ENCODE results near the gene REEP1. TPM values are rescaled to one million over a fixed set of nuclear protein-coding genes. Genes with fewer than 3 reads are reported as not detected.

The REEP1 gene
- total RNA-seq, 2 donors from 2014 or later: 20.9 to 22.7 TPM

DNA sequence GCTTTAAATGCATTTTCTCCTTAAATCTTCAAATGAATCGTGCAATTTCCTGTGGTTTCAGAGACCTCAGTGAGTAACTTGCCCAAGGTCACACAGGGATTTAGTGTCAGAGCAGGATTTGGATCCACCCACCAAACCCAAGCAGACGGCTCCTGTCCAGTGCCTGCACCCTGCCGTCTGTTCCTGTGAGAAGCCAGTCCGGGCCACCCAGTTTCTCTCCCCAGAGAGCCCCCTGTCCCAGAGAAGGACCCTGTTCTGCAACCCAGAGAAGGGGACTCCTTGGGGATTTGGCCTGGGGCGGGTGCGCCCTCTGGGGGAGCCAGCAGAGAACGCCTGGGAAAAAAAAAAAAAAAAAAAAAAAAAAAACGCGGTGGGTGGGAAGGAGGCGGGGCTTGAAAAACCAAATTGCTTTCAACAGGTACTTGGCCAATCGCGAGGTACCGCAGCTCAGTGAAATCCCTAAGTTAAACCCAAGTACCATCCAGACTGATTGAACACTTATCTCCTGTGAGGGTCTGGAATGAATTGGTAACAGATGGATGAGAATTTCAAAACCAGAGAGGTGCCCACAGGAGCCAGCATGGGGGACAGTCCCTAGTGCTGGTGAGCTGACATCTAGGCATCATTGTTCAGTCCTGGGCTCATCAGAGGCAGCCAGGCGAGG is 30.9 kb upstream of the REEP1 start:
- TF ChIP-seq, protein P1, sequence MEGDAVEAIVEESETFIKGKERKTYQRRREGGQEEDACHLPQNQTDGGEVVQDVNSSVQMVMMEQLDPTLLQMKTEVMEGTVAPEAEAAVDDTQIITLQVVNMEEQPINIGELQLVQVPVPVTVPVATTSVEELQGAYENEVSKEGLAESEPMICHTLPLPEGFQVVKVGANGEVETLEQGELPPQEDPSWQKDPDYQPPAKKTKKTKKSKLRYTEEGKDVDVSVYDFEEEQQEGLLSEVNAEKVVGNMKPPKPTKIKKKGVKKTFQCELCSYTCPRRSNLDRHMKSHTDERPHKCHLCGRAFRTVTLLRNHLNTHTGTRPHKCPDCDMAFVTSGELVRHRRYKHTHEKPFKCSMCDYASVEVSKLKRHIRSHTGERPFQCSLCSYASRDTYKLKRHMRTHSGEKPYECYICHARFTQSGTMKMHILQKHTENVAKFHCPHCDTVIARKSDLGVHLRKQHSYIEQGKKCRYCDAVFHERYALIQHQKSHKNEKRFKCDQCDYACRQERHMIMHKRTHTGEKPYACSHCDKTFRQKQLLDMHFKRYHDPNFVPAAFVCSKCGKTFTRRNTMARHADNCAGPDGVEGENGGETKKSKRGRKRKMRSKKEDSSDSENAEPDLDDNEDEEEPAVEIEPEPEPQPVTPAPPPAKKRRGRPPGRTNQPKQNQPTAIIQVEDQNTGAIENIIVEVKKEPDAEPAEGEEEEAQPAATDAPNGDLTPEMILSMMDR (IDR thresholded peaks at IDR 0.05): peak; percentile 45
- Histone ChIP-seq H3K27ac (no peak overlapping the region), H3K27me3 (replicated peaks; ENCODE audit: insufficient read depth) (no peaks in the 10 kb centered on the region), H3K9me3 (no peaks in the 10 kb centered on the region), H3K36me3 (no peaks in the 10 kb centered on the region), H3K4me3 (peak overlapping the region; percentile 40), H3K4me1 (ENCODE audit: control insufficient read depth in 1 of 2, low read depth in 2 of 2) (peaks cover 0 to 9% of the 10 kb centered on the region in 2 donors)
- peak; percentile 18 for ATAC-seq (ENCODE audit: insufficient number of reproducible peaks, low FRiP score, low read depth)
- DNase-seq (ENCODE audit: low spot score): no peak

DNA sequence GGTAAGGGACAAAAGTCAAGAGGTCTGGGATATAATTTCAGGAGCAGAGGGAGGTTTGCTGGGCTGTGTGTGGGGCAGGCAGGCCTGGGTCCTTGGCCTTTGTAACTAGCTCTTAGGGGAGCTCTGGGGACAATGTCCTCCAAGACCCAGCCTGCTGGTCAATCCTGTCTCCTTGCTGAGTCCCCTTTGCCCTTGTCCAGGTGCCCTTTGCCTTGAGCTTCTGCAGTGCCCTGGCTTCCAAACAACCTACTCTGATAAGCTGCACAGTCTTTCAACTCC is 30.0 kb upstream of the REEP1 start:
- no peak overlapping the region for H3K27ac ChIP-seq
- H3K27me3 ChIP-seq (replicated peaks; ENCODE audit: insufficient read depth): no peaks in the 10 kb centered on the region
- H3K9me3 ChIP-seq: no peaks in the 10 kb centered on the region
- no peak overlapping the region for H3K4me3 ChIP-seq
- TF ChIP-seq, protein P1 (IDR thresholded peaks at IDR 0.05): no peak
- no peak for ATAC-seq (ENCODE audit: insufficient number of reproducible peaks, low FRiP score, low read depth)
- DNase-seq (ENCODE audit: low spot score): no peak
- H3K4me1 ChIP-seq (ENCODE audit: control insufficient read depth in 1 of 2, low read depth in 2 of 2): peaks cover 0 to 9% of the 10 kb centered on the region in 2 donors
- no peaks in the 10 kb centered on the region for H3K36me3 ChIP-seq

DNA sequence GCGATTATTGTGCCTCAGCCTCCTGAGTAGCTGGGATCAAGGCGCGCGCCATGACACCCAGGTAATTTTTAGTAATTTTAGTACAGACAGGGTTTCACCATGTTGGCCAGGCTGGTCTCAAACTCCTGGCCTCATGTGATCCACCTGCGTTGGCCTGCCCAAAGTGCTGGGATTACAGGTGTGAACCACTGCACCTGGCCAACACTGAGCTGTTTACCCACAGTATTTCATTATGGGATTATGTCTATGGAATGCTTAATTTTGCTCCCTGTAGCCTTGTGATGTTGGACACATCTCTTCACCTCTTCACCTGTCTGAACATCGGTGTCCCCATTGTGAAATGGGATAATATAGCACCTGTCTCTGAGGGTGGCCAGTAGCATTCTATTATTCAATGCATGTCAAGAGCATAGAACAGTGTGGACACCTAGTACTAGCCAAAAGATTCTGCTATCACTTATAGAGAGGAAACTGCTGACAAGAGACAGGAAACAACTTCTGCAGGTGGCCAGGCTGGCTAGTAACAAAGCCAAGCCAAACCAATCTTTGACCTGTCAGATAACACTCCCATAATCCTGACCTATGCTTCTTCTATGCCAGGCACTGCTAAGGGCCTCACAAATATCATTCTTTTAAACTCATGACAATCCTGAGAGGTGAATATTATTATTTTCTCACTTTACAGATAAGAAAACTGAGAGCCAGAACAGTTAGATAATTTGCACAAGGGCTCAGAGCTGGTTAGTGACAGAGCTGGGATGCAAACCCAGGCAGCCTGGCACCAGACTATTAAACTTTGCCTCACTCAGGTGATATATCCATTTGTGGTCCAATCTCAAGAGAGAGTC is 29.4 kb upstream of the REEP1 start:
- Histone ChIP-seq H3K4me3 (no peak overlapping the region), H3K27me3 (replicated peaks; ENCODE audit: insufficient read depth) (no peaks in the 10 kb centered on the region), H3K4me1 (ENCODE audit: control insufficient read depth in 1 of 2, low read depth in 2 of 2) (peaks cover 0 to 9% of the 10 kb centered on the region in 2 donors), H3K36me3 (no peaks in the 10 kb centered on the region), H3K9me3 (no peaks in the 10 kb centered on the region), H3K27ac (no peak overlapping the region)
- TF ChIP-seq, protein P1 (IDR thresholded peaks at IDR 0.05): no peak
- ATAC-seq (ENCODE audit: insufficient number of reproducible peaks, low FRiP score, low read depth) (no peak), DNase-seq (ENCODE audit: low spot score) (no peak)

DNA sequence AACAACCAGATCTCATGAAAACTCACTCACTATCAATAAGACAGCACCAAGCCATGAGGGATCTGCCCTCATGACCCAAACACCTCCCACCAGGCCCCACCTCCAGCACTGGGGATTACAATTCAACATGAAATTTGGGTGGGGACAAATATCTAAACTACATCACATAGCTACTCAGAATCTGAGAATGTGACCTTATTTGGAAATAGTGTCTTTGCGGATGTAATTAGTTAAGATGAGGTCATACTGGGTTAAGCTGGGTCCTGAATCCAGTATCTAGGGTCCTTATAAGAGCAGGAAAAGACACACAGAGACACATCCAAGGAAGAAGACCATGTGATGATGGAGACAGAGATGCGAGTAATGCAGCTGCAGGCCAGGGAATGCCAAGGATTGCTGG is 27.5 kb upstream of the REEP1 start:
- H3K4me1 ChIP-seq (ENCODE audit: control insufficient read depth in 1 of 2, low read depth in 2 of 2): peaks cover 0 to 9% of the 10 kb centered on the region in 2 donors
- H3K27ac ChIP-seq: no peak overlapping the region
- DNase-seq (ENCODE audit: low spot score): no peak
- H3K27me3 ChIP-seq (replicated peaks; ENCODE audit: insufficient read depth): no peaks in the 10 kb centered on the region
- TF ChIP-seq, protein P1 (IDR thresholded peaks at IDR 0.05): no peak
- no peak overlapping the region for H3K4me3 ChIP-seq
- ATAC-seq (ENCODE audit: insufficient number of reproducible peaks, low FRiP score, low read depth): no peak
- no peaks in the 10 kb centered on the region for H3K36me3 ChIP-seq
- H3K9me3 ChIP-seq: no peaks in the 10 kb centered on the region

DNA sequence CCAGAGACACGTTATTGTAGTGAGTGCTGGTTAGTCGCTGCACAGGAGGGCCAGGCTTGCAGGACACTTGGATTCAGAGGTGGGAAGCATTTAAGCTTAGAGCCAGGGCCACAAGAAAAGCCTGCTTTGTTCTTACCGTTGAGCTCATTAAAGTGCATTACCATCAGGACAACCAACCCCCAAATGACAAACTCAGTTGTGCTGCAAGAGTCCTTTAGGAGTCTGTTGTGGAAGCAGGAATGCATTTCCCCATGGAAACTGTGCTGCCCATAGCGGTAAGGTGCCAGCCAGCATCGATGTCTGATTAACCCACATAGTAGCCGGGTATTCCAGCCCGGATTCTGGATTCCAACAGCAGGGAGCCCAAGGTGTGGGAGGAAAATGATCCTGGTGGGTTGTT is 23.4 kb upstream of the REEP1 start:
- no peaks in the 10 kb centered on the region for H3K9me3 ChIP-seq
- no peak overlapping the region for H3K4me3 ChIP-seq
- TF ChIP-seq, protein P1 (IDR thresholded peaks at IDR 0.05): no peak
- no peaks in the 10 kb centered on the region for H3K27me3 ChIP-seq (replicated peaks; ENCODE audit: insufficient read depth)
- no peaks in the 10 kb centered on the region for H3K4me1 ChIP-seq (ENCODE audit: control insufficient read depth in 1 of 2, low read depth in 2 of 2)
- ATAC-seq (ENCODE audit: insufficient number of reproducible peaks, low FRiP score, low read depth) (no peak), DNase-seq (ENCODE audit: low spot score) (no peak)
- no peaks in the 10 kb centered on the region for H3K36me3 ChIP-seq
- no peak overlapping the region for H3K27ac ChIP-seq
